Erythroblast (primary cell): ENCODE measurements around the gene FHAD1.

Source experiments
- GATA1 ChIP-seq: IDR thresholded peaks from 2 replicates; pipeline ENCODE4 v1.6.1; 2011; ENCODE audit warnings: low read depth, mild to moderate bottlenecking, control low read depth, low read length, moderate library complexity
- POLR2A ChIP-seq: IDR thresholded peaks from 2 replicates; pipeline ENCODE4 v1.6.1; 2011; ENCODE audit warnings: mild to moderate bottlenecking, low read length

DNA sequence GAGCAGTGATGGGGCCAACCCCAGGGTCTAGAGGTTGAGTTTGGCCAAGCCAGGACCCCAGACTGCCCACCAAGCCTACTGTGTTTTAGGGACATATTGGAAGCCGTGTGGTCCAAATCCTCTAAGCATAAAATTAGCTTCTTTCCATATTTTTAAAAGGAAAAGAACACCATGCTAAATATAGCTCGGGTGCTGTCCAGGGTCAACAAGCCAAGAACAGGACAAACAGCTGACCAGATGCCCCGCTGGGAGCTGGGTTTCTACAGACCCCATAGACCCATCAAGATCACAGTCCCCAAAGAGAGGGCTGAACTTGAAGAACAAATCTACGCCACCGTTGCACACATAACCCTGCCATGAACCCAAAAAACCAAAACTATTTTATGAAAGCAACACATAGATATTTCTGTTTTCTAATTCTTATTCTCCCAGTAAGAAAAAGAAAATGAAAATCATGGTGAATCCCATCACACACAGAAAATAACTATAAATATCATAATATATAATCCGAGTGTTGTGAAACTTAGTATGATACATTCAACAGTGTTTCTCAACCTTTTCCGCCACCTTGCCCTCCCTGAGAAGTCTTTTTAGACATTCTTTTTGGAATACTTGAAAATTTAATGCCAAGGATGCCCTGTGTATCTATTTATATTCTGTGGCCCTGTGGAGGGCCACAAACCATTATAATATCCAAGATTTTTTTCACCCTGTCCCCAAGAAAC is 36.2 kb upstream of the FHAD1 start:
- no peak for TF ChIP-seq POLR2A
- TF ChIP-seq GATA1 = no peak
